ENCODE data around the gene ZNF845.
A peak's percentile ranks its signal among the peaks of the same experiment; 100 is the strongest.
"Not testable (repeated sequence)": the region's sequence is repeated elsewhere in the genome, so short reads cannot be mapped to it uniquely, and the experiment has no call there.

Gene ZNF845

DNA sequence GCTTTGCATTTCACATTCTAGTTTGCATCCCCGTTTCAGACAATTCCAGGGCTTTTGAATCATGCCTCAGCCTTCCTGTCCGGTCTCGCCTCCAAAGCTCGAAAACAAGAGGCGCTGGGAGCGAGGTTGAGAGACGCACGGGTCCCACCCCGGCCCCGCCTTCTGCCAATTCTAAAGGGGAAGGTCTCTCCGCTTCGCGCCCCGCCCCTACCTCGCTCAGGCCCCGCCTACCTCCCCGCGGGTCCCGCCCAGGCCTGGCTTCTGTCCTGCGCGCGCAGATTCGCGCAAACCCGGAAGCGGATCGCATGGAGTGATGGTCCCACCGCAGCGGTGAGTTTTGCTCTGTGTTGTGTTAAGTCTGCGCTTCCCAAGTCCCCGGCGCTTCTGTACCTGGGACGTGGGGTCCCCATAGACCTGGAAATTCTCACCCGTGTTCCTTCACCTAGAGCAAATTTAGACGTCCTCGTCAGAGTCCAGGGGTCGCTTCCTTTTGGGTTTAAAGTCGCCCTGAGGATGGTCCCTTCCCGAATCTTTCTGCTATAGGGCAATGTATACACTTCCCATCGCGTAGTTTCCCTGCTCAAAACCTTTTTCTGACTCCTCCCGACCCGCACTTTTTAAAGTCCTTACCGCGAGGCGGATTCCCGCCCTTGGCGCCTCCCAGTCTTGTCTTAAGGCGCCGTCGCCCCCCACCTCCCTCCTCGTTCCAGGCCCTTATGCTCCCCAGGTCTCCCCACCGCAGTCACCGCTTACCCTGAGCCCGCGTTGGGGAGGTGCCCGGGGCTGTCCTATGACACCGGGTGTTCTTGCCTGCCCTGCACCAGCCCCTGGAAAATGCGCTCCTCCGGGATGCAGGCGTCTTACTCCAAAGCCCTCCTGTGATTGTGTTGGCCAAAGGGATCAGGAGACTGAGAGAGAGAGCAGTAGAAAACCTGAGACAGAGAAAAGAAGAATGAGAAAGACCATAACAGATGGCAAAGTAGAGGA, at the start of gene ZNF845:
TSS of gene ZNF845 (plus strand) at position 287 of the 987 bp plus-strand sequence. CDS start 7,559 bp downstream, outside the sequence.
- Histone ChIP-seq H3K27ac (ENCODE audit: low read length) (peak within 1 kb of the TSS; percentile 81), H3K27me3 (ENCODE audit: insufficient read depth, low read length) (no peaks in the 10 kb centered on the region), H3K4me3 (ENCODE audit: low read length) (peak within 1 kb of the TSS; percentile 94), H3K4me1 (ENCODE audit: insufficient read depth, low read length) (no peaks in the 10 kb centered on the region), H3K9me3 (ENCODE audit: insufficient read depth, low read depth, low read length) (0 out of 2 replicates have a peak, but pooled peaks cover 3% of the 10 kb centered on the region), H3K36me3 (ENCODE audit: insufficient read depth, low read depth, low read length) (0 out of 2 replicates have a peak, but pooled peaks cover under 1% of the 10 kb centered on the region), H3K9ac (ENCODE audit: low read depth, low read length) (peak within 1 kb of the TSS; percentile 84)

DNA sequence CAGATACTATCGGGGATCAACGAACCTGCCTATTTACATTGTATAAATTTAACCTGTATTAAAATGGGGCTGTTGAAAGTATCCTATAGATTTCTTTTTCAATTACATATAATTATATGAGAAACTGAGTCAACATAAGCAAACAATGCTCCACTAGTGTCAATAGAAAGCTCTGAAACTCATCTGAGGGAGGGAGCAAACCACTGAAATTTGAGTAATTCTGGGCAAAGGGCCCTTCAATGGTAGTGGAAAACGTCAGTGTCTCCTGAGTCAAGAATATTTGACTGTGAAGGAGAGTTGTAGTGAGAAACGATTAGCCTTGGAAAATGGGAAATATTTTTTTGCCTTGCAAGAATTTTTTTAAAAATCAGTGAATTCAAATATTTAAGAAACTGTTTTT, 48.5 kb upstream of the ZNF845 start:
- no peaks in the 10 kb centered on the region for H3K36me3 ChIP-seq (ENCODE audit: insufficient read depth, low read depth, low read length)
- no peak overlapping the region for H3K4me3 ChIP-seq (ENCODE audit: low read length)
- H3K27me3 ChIP-seq (ENCODE audit: insufficient read depth, low read length), result no peaks in the 10 kb centered on the region
- no peak overlapping the region for H3K9ac ChIP-seq (ENCODE audit: low read depth, low read length)
- no peaks in the 10 kb centered on the region for H3K4me1 ChIP-seq (ENCODE audit: insufficient read depth, low read length)
- peaks cover 21% of the 10 kb centered on the region for H3K9me3 ChIP-seq (ENCODE audit: insufficient read depth, low read depth, low read length)
- no peak overlapping the region for H3K27ac ChIP-seq (ENCODE audit: low read length)

DNA sequence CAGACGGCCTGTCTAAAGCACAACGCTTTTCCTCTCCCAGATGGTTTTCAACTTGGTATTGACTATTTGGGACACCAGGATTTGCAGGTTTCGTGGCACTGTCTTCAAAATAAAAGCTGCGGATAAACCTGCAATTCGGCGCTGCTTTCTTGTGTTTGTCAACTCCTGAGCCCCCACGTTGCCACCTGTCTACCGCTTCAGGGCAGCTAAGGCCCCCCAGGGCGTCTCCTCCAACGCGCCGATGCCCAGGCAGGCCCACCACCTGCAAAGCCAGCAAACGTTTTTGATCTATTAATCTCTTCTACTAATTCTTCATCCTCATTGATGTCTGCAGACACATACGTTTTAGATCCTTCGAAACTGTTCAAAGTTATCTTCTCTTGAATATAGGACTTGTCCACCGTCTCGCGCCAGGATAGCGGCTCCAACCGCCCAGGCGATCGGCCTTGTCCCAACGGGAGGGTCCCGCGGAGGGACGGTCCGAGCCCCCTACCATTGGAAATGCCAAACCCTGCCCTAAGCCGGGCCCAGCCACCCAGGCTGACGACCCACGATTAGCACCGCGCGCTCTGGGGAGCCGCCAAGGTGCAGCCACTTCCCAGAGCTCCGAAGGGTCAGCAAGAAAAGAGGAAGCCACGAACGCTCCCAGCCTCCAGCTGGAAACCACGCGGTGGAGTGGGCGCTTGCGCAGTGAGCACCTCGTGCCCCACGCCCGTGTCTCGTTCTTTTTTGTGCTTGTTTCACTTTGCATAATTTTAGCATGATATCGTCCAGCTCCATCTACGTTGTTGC, 42.6 kb upstream of the ZNF845 start:
- Histone ChIP-seq H3K9ac (ENCODE audit: low read depth, low read length) (no peak overlapping the region), H3K27ac (ENCODE audit: low read length) (no peak overlapping the region), H3K9me3 (ENCODE audit: insufficient read depth, low read depth, low read length) (peaks cover 74% of the 10 kb centered on the region), H3K4me1 (ENCODE audit: insufficient read depth, low read length) (no peaks in the 10 kb centered on the region), H3K36me3 (ENCODE audit: insufficient read depth, low read depth, low read length) (no peaks in the 10 kb centered on the region; the same call in 1 of the 2 replicates), H3K4me3 (ENCODE audit: low read length) (no peak overlapping the region), H3K27me3 (ENCODE audit: insufficient read depth, low read length) (no peaks in the 10 kb centered on the region)

DNA sequence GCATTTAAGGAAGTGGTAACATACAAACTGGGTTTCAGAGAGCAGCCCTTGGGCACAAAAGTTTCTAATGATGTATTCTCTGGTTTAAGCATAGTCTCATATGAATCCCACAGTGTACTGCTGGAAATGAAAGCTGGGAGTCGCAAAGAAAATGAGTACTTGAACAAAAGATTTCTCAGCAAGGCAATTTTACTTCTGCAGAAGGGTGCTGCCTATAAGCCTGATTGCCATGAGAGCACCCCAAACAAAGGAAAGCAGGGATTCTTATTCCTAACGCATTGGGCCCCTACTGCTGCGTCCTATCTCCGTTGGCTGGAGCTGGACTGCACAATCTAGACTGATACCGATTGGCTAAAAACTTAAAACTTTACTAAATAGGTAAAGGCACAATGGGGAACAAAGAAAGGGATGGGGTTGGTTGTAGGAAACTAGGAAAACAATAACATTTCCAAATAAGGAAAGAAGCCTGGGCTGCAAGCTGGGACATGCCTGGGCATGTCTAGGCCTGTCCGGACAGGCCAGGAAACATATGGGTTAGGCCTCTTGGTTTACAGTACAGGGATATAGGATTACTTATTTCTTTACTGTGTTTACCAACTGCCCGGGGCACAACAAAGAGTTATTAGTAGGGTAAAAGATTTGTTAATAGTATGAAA, 38.6 kb upstream of the ZNF845 start:
- Histone ChIP-seq H3K4me3 (ENCODE audit: low read length) (no peak overlapping the region), H3K9ac (ENCODE audit: low read depth, low read length) (no peak overlapping the region), H3K36me3 (ENCODE audit: insufficient read depth, low read depth, low read length) (no peaks in the 10 kb centered on the region; the same call in 1 of the 2 replicates), H3K9me3 (ENCODE audit: insufficient read depth, low read depth, low read length) (peaks cover 65% of the 10 kb centered on the region), H3K4me1 (ENCODE audit: insufficient read depth, low read length) (no peaks in the 10 kb centered on the region), H3K27ac (ENCODE audit: low read length) (no peak overlapping the region), H3K27me3 (ENCODE audit: insufficient read depth, low read length) (no peaks in the 10 kb centered on the region)

DNA sequence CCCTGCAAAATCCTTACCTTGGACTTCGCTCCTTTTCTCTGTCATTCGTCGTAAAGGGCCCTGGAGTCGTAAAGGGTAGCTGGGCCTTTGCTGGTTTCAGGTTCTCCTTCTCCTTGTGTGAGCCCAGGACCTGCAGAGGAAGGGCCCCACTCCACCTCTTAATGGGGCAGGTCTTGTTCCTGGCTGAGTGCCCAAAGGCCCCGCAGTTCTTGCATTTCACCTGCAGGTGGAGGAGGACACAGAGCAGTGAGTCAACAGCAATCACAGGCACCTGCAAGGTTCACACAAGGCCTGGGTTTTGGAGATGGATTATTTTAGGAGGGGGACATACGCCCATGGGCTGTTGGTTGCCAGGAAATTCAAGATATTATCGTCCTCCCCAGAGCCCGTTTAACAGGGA, 32.2 kb upstream of the ZNF845 start:
- H3K36me3 ChIP-seq (ENCODE audit: insufficient read depth, low read depth, low read length); H3K4me1 ChIP-seq (ENCODE audit: insufficient read depth, low read length); H3K27me3 ChIP-seq (ENCODE audit: insufficient read depth, low read length); H3K9ac ChIP-seq (ENCODE audit: low read depth, low read length); H3K9me3 ChIP-seq (ENCODE audit: insufficient read depth, low read depth, low read length); H3K27ac ChIP-seq (ENCODE audit: low read length); H3K4me3 ChIP-seq (ENCODE audit: low read length): not testable (repeated sequence)

DNA sequence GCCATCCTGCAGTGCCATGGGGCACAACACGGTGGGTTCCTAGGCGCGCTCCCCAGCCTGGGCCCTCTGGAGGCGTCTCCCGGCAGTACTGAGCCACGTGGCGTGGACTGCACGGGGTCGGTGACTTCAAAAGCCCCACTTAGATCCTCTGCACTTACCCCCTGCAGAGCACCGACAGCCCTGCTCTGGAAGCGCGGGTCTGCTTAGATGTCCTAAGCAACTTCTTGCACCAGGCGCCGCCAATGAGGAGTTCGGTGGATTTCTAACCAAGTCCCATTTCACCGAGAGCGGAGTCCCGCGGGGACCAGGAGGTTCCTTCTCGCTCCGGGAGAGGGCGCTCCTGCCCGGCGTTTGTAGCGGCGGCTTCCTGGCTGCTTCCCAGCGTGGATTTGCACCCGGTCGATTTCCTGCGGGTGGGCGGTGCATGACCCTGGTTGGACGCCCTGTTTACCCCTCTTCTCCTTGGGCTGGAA, 25.2 kb upstream of the ZNF845 start:
- Histone ChIP-seq H3K9me3 (ENCODE audit: insufficient read depth, low read depth, low read length) (no peaks in the 10 kb centered on the region), H3K9ac (ENCODE audit: low read depth, low read length) (no peak overlapping the region), H3K27ac (ENCODE audit: low read length) (no peak overlapping the region), H3K4me3 (ENCODE audit: low read length) (peak overlapping the region; percentile 21; the same call in 1 of the 2 replicates), H3K27me3 (ENCODE audit: insufficient read depth, low read length) (no peaks in the 10 kb centered on the region), H3K4me1 (ENCODE audit: insufficient read depth, low read length) (no peaks in the 10 kb centered on the region), H3K36me3 (ENCODE audit: insufficient read depth, low read depth, low read length) (no peaks in the 10 kb centered on the region)

DNA sequence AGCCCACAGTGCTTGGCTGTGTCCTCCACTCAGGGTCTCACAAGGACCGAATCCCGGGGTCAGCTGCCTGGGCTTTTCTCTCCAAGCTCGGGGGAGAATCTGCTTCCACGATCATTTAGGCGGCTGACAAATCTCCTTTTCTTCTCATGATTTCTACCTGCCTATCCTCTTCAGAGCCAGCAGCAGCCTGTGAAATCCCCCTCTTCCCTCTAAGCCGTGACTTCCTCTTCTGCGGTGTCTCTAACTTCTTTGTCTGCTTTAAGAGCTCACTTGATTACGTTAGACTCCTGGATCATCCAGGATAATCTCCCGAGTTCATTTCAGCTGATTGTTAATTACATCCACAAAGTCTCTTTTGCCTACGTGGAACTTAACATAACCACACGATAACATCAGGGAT, 22.5 kb upstream of the ZNF845 start:
- no peaks in the 10 kb centered on the region for H3K27me3 ChIP-seq (ENCODE audit: insufficient read depth, low read length)
- H3K4me1 ChIP-seq (ENCODE audit: insufficient read depth, low read length), result no peaks in the 10 kb centered on the region
- H3K36me3 ChIP-seq (ENCODE audit: insufficient read depth, low read depth, low read length), result no peaks in the 10 kb centered on the region
- H3K4me3 ChIP-seq (ENCODE audit: low read length), result no peak overlapping the region
- H3K27ac ChIP-seq (ENCODE audit: low read length), result no peak overlapping the region
- H3K9ac ChIP-seq (ENCODE audit: low read depth, low read length), result no peak overlapping the region
- no peaks in the 10 kb centered on the region for H3K9me3 ChIP-seq (ENCODE audit: insufficient read depth, low read depth, low read length)

DNA sequence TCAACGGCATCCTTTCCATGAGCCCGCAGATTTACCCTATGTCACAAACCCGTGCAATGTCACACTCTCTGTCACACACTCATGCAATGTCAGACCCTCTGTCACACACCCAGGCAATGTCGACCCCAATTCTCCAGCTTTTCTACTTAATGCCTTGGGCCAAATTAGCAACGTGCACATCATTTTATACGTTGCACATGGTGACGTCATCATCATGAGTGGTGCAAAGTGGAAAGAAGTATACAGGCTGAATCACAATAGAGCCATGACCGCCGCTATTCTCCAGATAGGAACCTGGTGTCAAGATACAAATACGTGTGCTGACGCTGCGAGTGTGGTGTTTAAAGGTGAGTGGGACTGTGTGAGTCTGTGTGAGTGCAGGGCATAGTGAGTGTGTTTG, 21.7 kb upstream of the ZNF845 start:
- no peaks in the 10 kb centered on the region for H3K36me3 ChIP-seq (ENCODE audit: insufficient read depth, low read depth, low read length)
- no peak overlapping the region for H3K9ac ChIP-seq (ENCODE audit: low read depth, low read length)
- H3K4me3 ChIP-seq (ENCODE audit: low read length), result no peak overlapping the region
- H3K4me1 ChIP-seq (ENCODE audit: insufficient read depth, low read length), result no peaks in the 10 kb centered on the region
- H3K27ac ChIP-seq (ENCODE audit: low read length), result no peak overlapping the region
- no peaks in the 10 kb centered on the region for H3K9me3 ChIP-seq (ENCODE audit: insufficient read depth, low read depth, low read length)
- no peaks in the 10 kb centered on the region for H3K27me3 ChIP-seq (ENCODE audit: insufficient read depth, low read length)

DNA sequence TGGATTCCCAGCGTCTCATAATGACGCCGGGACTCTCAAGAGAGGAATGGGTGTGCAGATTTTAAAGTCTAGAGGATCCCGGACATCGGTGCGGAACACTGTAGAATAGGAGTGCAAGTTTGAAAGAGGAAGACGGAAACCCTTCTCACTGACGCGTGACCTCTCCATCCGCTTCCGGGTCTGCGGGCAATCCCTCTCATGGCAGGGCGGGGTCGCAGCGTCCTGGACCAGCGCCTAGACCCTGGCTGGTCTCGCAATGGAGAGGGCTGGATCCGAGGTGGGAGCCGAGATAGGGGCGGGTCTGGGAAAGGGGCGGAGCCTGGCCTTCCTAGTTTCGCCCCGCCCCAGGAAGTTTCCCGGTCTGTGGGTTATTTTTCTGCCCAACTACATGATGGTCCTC, 4.6 kb upstream of the ZNF845 start:
- no peaks in the 10 kb centered on the region for H3K27me3 ChIP-seq (ENCODE audit: insufficient read depth, low read length)
- no peaks in the 10 kb centered on the region for H3K4me1 ChIP-seq (ENCODE audit: insufficient read depth, low read length)
- no peak overlapping the region for H3K4me3 ChIP-seq (ENCODE audit: low read length)
- H3K9ac ChIP-seq (ENCODE audit: low read depth, low read length), result no peak overlapping the region
- peaks cover 12% of the 10 kb centered on the region for H3K9me3 ChIP-seq (ENCODE audit: insufficient read depth, low read depth, low read length)
- H3K36me3 ChIP-seq (ENCODE audit: insufficient read depth, low read depth, low read length), result no peaks in the 10 kb centered on the region
- H3K27ac ChIP-seq (ENCODE audit: low read length), result no peak overlapping the region

DNA sequence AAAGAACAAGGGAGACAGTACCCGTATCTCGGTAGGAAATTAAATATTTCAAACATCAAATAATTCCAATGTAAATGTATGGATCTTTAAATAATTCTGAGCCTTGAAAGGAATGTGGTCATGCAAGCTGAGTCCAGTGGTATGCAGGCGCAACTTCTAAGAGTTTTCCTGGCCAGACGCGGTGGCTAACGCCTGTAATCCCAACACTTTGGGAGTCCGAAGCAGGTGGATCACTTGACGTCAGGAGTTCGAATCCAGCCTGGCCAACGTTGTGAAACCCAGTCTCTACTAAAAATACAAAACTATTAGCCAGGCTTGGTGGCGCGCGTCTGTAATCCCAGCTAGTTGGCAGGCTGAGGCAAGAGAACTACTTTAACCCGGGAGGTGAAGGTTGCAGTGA, 1.1 kb upstream of the ZNF845 start:
- no peaks in the 10 kb centered on the region for H3K27me3 ChIP-seq (ENCODE audit: insufficient read depth, low read length)

DNA sequence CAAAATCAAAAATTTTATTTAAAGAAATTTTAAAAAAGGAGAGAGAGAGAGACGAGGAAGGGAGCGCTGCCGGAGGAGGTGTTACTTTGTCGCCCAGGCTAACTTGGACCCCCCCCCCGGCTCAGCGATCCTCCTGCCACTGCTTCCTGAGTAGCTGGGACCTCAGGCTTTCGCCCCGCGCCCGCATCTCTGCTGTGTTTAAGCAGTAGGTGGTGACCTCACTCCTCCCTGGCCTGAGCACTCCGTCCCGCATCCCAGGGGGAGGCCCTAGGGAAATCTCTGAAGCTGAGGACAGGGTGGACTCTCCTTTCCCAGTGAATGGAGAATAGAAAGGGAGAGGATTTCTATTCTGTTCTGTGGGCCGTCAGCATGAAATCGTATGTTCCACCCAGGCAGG, 485 bp upstream of the ZNF845 start:
- H3K27me3 ChIP-seq (ENCODE audit: insufficient read depth, low read length), result no peaks in the 10 kb centered on the region
- peaks cover 8% of the 10 kb centered on the region; the same call in 1 of the 2 replicates for H3K9me3 ChIP-seq (ENCODE audit: insufficient read depth, low read depth, low read length)
- H3K9ac ChIP-seq (ENCODE audit: low read depth, low read length), result peak overlapping the region; percentile 81
- no peaks in the 10 kb centered on the region for H3K36me3 ChIP-seq (ENCODE audit: insufficient read depth, low read depth, low read length)
- no peak overlapping the region for H3K27ac ChIP-seq (ENCODE audit: low read length)
- peak overlapping the region; percentile 94 for H3K4me3 ChIP-seq (ENCODE audit: low read length)
- H3K4me1 ChIP-seq (ENCODE audit: insufficient read depth, low read length), result no peaks in the 10 kb centered on the region

More for the DNA sequence above, 1.1 kb upstream of the ZNF845 start:
- Histone ChIP-seq H3K4me1 (ENCODE audit: insufficient read depth, low read length) (no peaks in the 10 kb centered on the region), H3K9ac (ENCODE audit: low read depth, low read length) (no peak overlapping the region), H3K4me3 (ENCODE audit: low read length) (no peak overlapping the region), H3K27ac (ENCODE audit: low read length) (no peak overlapping the region), H3K36me3 (ENCODE audit: insufficient read depth, low read depth, low read length) (no peaks in the 10 kb centered on the region), H3K9me3 (ENCODE audit: insufficient read depth, low read depth, low read length) (peaks cover 8% of the 10 kb centered on the region; the same call in 1 of the 2 replicates)

Data from iPS-20b (cell line).